ENCODE measurements around the gene CTSD.
"Not testable (repeated sequence)": the region's sequence is repeated elsewhere in the genome, so short reads cannot be mapped to it uniquely, and the experiment has no call there.

CTSD gene

GRCh38 chr11:1782031-1782590 lies 18.4 kb upstream of the CTSD start:
- no peak for DNase-seq

DNA sequence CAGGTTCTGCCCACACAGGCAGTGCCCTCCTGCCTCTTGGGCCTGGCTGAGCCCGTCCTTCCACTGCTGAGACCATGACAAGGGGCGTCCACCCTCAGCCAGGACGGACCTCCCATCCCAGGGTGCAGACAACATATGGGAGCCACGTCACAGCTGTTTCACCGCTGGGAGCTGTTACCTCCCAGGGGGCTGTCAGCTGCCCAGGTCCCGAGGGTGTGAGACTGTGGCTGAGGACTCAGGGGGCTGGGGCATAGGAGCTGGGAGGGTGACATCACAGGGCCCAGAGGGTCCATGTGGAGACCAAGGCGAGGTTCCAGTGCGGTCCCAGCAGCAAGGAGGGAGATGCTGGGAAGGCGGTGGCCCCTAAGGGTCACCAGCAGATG lies 17.9 kb upstream of the CTSD start:
- no peak for DNase-seq

DNA sequence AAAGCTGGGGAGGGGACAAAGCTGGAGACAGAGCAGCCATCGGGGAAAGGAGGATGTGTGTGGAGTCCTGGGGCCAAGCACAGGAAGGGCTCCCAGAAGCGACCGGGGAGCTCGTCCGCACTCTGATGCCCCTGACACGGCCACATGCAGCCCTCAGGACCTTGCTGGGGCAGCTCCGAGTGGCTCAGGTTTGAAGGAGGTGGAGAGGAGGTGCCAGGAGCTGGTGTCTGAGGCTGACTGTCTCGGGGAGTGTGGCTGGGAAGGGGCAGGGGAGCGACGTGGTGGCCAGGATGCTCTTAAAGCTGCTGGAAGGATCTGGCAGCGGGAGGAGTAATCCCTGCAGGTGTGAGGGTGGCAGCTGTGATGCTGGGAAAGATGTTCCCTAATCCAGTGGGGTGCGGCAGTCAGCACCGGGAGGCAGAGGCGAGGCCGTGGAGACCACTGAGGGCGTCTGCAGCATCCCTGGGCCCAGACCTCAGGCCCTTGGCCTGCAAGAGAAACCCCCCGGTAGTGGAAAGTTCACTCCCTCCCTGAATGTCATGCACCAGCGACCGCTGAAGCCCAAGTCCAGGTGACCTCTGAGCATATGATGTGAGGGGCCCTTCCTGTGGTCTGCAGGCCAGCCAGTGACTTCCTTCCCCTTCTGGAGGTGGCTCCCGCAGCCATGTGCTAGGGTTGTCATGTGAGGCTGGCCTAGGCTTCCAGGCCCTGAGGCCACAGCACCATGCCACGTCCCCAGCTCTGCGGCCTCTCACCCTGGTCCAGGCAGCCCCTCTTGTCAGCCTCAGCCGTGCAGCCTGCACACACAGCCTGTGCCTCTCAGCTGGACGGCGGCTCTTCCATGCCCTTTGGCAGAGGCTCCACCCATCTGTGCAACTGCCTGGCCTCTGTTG lies 17.2 kb upstream of the CTSD start:
- no peak for DNase-seq

- no peak for DNase-seq
These were observed 16.3 kb upstream of the CTSD start for GRCh38 chr11:1779806-1780699.

GRCh38 chr11:1779034-1779805 lies 15.5 kb upstream of the CTSD start:
- no peak for DNase-seq

- no peak for DNase-seq
These were observed 14.6 kb upstream of the CTSD start for GRCh38 chr11:1778141-1778911.

DNA sequence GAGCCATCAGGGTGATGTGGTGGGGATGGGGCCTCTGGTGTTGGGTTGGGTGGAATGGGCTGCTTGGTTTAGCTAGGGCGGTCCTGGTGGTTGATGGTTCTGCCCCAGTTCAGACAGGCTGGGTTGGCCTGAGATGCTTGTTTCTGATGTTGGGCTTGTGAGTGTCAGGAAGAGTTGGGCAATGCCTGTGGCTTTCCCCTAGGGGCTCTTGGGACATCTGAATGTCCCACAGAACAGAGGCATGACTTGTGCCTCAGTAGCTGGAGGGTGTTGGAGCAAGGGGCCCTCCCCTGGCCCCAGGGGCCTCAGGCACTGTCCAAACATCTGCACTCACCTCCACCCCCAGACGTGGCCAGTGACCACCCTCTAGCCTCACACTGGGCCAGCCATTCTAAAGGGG lies 14.0 kb upstream of the CTSD start:
- no peak for DNase-seq

DNA sequence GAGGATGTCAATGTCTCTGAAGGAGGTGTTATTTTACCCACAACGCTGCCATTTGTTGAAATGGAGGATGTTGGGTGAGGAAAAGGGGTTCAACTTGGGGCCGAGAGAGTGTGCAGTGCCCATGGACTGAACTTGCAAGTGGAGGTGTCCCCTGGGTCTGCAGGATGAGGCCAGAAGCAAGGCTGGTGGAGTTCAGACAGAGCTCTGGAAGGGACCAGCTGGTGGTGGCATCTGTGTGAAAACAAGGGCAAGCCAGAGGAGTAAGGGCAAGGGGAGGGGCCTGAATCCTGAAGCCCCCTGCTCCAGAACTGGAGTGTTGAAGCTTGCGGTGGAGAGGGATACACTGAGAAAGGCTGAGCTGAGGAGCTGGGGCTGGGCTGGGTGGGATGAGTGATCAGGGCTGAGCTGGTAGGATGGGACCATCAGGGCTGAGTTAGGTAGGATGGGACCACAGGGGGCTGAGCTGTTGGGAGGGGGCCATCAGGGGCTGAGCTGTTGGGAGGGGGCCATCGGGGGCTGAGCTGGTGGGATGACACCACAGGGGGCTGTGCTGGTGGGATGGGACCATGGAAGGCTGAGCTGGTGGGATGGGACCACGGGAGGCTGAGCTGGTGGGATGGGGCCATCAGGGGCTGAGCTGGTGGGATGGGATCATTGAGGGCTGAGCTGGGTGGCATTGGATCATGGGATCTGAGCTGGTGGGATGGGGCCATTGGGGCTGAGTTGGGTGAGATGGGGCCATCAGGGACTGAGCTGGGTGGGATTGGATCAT lies 13.4 kb upstream of the CTSD start:
- no peak for DNase-seq

GRCh38 chr11:1776331-1776851 lies 12.7 kb upstream of the CTSD start:
- no peak for DNase-seq

DNA sequence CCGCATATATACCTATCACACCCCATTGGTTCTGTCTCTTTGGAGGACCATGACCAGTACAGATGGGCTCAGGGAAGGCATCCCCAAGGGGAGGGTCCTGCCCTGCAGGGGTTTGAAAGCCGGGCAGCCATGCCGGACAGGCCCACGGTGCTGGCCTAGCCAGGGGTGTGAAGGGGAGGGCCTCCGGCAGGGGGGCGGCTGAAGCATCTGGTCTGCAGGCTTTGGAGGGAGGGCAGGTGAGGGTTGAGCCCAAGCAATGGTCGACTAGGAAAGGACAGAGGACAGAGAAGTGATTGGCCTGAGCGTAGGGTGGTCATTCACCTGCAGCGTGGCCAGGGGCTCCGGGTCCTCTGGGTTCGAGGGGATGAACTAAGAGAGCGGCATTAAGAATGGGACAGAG lies 11.2 kb upstream of the CTSD start:
- DNase-seq: no peak

- DNase-seq: no peak
These were observed 10.3 kb upstream of the CTSD start for GRCh38 chr11:1773994-1774550.

DNA sequence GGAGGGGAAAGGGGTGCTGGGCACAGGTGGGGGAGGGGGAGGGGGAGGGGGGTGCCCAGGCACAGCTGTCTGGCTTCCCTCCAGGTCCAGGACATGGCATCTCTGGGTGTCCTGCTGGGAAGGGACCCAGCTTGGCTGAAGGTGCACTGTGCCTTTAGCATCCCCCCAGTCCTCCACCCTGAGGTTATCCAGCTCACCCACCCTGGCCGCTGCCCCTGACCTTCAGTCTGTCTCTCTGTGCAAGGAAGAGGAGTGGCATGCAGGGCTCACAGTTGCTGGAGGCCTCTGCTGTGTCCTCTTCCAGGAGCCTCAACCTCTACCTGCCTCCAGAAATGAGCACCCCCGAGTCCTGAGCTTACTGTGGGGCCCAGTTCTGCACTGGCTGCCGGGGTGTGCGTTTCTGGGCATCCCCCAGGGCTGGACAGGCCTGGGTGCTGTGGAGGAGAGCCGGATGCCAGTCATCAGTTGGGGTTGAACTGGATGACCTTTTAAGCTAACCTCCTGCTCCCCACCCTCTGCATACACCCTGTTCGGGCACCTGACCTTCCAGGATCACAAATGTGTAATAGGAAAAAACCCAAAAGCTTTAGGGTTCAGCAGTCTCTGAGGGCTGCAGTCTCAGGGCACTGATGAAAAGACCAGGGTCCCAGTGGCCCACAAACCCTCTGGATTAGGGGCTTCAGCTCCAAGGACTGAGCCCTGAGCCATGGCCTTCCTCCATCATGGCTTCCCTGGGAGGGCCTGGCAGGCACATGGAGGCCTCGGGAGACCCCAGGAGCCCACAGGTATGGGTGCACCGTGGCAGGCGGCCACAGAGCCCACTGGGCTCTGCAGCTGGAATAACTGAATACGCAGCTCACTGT lies 9.6 kb upstream of the CTSD start:
- no peak for DNase-seq

DNA sequence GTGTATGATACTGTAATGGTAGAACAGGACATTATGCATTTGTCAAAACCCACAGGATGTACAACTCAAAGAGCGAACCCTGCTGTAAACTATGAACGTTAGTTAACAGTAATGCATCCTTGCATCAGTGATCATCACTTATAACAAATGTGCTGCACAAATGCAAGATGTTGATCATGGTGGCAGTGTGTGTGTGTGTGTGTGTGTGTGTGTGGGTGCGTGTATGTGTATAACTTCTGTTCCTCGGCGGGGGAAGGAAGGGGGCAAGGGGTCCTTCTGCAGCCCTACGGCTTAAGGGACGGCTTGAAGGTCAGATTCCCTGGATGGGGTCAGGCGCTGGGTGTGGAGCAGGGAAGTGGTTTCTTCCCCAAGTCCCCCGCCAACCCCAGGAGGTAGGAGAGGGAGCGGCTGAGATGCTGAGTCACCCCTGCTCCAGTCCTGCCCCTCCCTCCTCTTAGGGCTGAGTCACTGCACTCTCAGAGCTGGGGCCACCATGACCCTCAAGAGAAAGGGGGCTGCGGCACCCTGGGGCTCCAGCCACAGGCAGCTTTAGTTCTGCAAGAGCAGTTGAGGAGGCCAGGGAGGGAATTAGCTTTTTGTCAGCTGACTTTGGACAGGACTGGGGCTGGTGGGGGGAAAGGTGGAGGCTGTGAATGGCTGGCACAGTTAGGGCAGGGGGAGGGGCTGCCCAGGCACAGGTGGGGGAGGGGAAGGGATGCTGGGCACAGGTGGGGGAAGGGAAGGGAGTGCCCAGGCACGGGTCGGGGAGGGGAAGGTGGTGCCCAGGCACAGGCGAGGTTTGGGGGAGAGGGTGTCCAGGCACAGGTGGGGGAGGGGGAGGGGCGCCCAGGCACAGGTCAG lies 8.8 kb upstream of the CTSD start:
- DNase-seq: no peak

GRCh38 chr11:1771700-1772099 lies 8.0 kb upstream of the CTSD start:
- no peak for DNase-seq

GRCh38 chr11:1771273-1771672 lies 7.5 kb upstream of the CTSD start:
- DNase-seq: no peak

GRCh38 chr11:1770528-1770927 lies 6.8 kb upstream of the CTSD start:
- DNase-seq: no peak

GRCh38 chr11:1770061-1770460 lies 6.3 kb upstream of the CTSD start:
- DNase-seq: no peak

- not testable (repeated sequence) for DNase-seq
These were observed 5.7 kb upstream of the CTSD start for GRCh38 chr11:1769304-1769936.
